PC-3 (cell line): Measurements from ENCODE around the gene SRP68.

Experiments used
- CTCF ChIP-seq: fragments of 300-600 bp; sonication (generic); conservative IDR thresholded peaks from 2 replicates; pipeline ENCODE4 v1.5.1; 2017; ENCODE audit warnings: antibody characterized with exemption, low read depth, mild to moderate bottlenecking, low read length
- EZH2 ChIP-seq: fragments of 300-600 bp; sonication (generic); IDR thresholded peaks from one replicate; pipeline ENCODE4 v1.6.1; 2017; ENCODE audit warnings: antibody characterized with exemption, mild to moderate bottlenecking, low read length; ENCODE audit not compliant: unreplicated experiment
- EZH2phosphoT487 ChIP-seq: fragments of 300-600 bp; sonication (generic); IDR thresholded peaks from 2 replicates; pipeline ENCODE4 v1.6.1; 2018; ENCODE audit warnings: mild to moderate bottlenecking, antibody characterized with exemption, low read length, borderline replicate concordance

DNA sequence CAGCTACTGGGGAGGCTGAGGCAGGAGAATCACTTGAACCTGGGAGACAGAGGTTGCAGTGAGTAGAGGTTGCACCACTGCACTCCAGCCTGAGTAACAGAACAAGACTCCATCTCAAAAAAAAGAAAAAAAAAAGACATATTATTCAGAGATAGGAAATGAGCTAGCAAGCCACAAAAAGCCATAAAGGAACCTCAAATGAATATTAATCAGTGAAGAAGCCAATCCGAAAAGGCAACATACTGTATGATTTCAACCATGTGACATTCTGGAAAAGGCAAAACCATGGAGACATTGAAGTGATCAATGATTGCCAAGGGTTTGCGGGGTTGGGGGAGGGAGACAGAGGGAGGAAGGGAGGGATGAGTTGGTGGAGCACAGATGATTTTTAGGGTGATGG lies 39.6 kb upstream of the SRP68 start:
- TF ChIP-seq CTCF (no peak), EZH2phosphoT487 (no peak), EZH2 (no peak)
